ENCODE measurements around the gene MTX1.

- no peak for TF ChIP-seq ZFP3 (CRISPR knock-in tag; IDR thresholded peaks at IDR 0.05)
- no peak for TF ChIP-seq PATZ1 (CRISPR knock-in tag; IDR thresholded peaks at IDR 0.05; ENCODE audit: borderline replicate concordance)
- no peak for TF ChIP-seq CSRNP3 (CRISPR knock-in tag; IDR thresholded peaks at IDR 0.05)
- TF ChIP-seq ARNTL (CRISPR knock-in tag; IDR thresholded peaks at IDR 0.05; ENCODE audit: borderline replicate concordance, low read depth), result no peak
Measured at GRCh38 chr1:155256058-155256852, 47.8 kb downstream of the MTX1 start.
